Dendritic cell treated with granulocyte-macrophage colony-stimulating factor and Interleukin-4, amounts not matched to agents 40 ng/mL and 50 ng/mL, for 4 days (primary cell): ENCODE data around the gene SERTAD1.
"Not testable (repeated sequence)": the region's sequence is repeated elsewhere in the genome, so short reads cannot be mapped to it uniquely, and the experiment has no call there.

ENCODE experiments used
- H3K27ac Mint-ChIP-seq: one replicate; pipeline ENCODE4 v1.8.0; 2022; ENCODE audit warnings: mild to moderate bottlenecking, mixed read lengths
- H3K27me3 Mint-ChIP-seq: one replicate; pipeline ENCODE4 v1.8.0; 2022; ENCODE audit warnings: mild to moderate bottlenecking, mixed read lengths
- H3K36me3 Mint-ChIP-seq: one replicate; pipeline ENCODE4 v1.8.0; 2022; ENCODE audit warnings: low read depth, mixed read lengths
- H3K4me1 Mint-ChIP-seq: one replicate; pipeline ENCODE4 v1.8.0; 2022; ENCODE audit warnings: low read depth, mixed read lengths
- H3K4me3 Mint-ChIP-seq: one replicate; pipeline ENCODE4 v1.8.0; 2022; ENCODE audit warnings: mild to moderate bottlenecking, moderate library complexity, mixed read lengths
- H3K9me3 Mint-ChIP-seq: one replicate; pipeline ENCODE4 v1.8.0; 2022; ENCODE audit warnings: mixed read lengths
- intact Hi-C: fragments of 100-400 bp; cut with micrococcal nuclease; formaldehyde crosslinking; loops from one replicate; pipeline ENCODE4 v1.15.0; 2022

The SERTAD1 gene, protein sequence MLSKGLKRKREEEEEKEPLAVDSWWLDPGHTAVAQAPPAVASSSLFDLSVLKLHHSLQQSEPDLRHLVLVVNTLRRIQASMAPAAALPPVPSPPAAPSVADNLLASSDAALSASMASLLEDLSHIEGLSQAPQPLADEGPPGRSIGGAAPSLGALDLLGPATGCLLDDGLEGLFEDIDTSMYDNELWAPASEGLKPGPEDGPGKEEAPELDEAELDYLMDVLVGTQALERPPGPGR

DNA sequence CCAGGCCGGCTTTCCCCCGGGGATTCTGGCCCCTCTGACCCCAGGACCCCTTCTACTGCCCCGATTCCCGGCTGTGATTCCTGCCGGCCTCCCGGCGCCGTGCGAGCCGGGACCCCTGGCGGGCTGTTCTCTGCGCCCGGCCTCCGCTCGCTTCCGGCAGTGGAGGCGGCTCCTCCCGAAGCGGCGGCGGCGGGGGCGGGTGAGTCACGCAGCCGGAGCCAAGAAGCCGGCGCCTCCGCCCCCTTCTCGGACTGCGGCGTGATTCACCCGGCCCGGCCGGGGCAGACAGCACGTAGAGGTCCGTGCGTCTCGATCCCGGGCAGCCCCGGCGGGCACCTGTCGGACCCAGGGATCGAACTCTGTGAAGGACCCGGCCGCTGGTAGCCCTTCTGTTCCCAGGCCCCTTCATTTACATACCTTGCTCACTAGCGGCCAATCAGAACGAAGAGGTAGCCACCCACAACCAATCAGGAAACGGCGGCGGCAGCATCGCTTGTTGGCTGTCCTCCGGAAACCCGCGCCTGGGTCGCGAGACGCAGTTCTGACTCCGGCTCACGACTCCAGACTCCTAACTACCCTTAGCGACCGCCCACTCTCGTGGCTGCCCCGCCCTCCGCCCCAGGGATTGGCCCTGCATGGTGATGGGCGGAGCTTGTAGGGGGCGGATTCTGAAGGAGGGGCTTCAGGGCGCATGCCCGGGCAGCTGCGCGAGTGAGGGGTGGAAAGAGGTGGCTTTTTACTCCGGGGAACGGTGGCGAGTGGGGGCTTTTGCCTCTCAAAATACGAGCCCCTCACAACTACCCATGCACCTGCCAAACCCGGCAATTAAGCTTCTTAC lies at the start of gene SERTAD1:
Gene SERTAD1, minus strand, starts transcription at position 543 of the 838 bp plus-strand sequence. CDS start 2,446 bp downstream, outside the sequence.
- H3K9me3 Mint-ChIP-seq, result no peaks in the 10 kb centered on the region
- peak within 1 kb of the TSS; percentile 88 for H3K27ac Mint-ChIP-seq
- intact Hi-C loops, result loop anchor here (1.0 kb wide), 2 partner anchors 9 to 18 kb away; no protein-coding TSS in a partner anchor
- peaks cover 24% of the 10 kb centered on the region for H3K4me1 Mint-ChIP-seq
- peak within 1 kb of the TSS; percentile 88 for H3K4me3 Mint-ChIP-seq
- H3K27me3 Mint-ChIP-seq, result no peaks in the 10 kb centered on the region
- H3K36me3 Mint-ChIP-seq, result peaks cover 44% of the 10 kb centered on the region

DNA sequence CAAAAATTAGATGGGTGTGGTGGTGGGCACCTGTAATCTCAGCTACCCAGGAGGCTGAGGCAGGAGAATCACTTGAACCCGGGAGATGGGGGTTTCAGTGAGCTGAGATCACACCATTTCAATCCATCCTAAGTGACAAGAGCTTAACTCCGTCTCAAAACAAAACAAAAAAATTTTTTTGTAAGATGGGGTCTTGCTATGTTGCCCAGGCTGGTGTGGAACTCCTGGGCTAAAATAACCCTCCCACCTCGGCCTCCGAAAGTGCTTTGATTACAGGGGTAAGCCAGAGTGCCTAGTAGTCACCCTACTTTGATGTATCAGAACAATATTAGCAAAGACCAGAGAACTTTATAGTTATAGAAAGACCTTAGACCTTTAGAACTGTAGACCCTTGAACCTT lies 48.9 kb upstream of the SERTAD1 start:
- intact Hi-C loops, result no loop called here
- H3K27me3 Mint-ChIP-seq, result peaks cover 28% of the 10 kb centered on the region
- H3K9me3 Mint-ChIP-seq, result no peaks in the 10 kb centered on the region
- H3K4me3 Mint-ChIP-seq, result no peak overlapping the region
- no peak overlapping the region for H3K27ac Mint-ChIP-seq
- H3K4me1 Mint-ChIP-seq, result peaks cover under 1% of the 10 kb centered on the region
- H3K36me3 Mint-ChIP-seq, result no peaks in the 10 kb centered on the region

DNA sequence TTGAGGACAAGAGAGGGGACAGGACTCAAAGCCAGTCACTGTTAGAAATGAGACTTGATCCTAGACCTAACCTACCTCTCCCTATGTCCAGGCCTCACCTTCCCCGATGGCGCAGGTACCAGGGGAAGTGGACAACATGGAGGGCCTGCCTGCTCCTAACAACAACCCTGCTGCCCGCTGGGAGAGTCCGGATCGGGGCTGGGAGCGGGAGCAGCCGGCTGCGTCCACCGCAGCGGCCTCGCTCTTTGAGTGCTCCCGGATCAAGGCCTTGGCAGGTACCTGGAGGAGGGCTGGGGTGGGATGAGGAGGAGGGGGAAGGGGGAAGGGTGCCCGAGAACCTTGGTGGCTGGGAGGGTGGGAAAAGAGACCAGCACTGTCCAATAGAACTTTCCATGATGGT lies 46.7 kb upstream of the SERTAD1 start:
- no peak overlapping the region for H3K27ac Mint-ChIP-seq
- peaks cover 29% of the 10 kb centered on the region for H3K27me3 Mint-ChIP-seq
- intact Hi-C loops, result no loop called here
- H3K9me3 Mint-ChIP-seq, result no peaks in the 10 kb centered on the region
- no peak overlapping the region for H3K4me3 Mint-ChIP-seq
- H3K4me1 Mint-ChIP-seq, result peaks cover 16% of the 10 kb centered on the region
- no peaks in the 10 kb centered on the region for H3K36me3 Mint-ChIP-seq

DNA sequence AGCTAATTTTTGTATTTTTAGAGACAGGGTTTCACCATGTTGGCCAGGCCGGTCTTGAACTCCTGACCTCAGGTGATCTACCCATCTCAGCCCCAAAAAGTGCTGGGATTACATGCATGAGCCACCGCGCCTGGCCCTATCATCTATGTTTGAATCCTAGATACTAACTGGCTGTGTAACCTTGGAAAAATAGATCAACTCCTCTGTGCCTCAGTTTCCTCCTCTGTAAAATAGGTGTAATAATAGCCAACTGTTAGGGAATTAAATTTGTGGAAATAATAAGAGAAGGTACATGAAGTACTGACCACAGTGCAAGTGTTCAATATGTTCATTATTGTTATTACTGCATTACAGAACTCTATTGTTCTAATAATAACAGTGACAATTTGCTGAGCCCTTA lies 45.3 kb upstream of the SERTAD1 start:
- H3K27ac Mint-ChIP-seq, result no peak overlapping the region
- intact Hi-C loops, result no loop called here
- no peak overlapping the region for H3K4me3 Mint-ChIP-seq
- peaks cover 34% of the 10 kb centered on the region for H3K27me3 Mint-ChIP-seq
- no peaks in the 10 kb centered on the region for H3K36me3 Mint-ChIP-seq
- H3K4me1 Mint-ChIP-seq, result peaks cover 24% of the 10 kb centered on the region
- no peaks in the 10 kb centered on the region for H3K9me3 Mint-ChIP-seq

DNA sequence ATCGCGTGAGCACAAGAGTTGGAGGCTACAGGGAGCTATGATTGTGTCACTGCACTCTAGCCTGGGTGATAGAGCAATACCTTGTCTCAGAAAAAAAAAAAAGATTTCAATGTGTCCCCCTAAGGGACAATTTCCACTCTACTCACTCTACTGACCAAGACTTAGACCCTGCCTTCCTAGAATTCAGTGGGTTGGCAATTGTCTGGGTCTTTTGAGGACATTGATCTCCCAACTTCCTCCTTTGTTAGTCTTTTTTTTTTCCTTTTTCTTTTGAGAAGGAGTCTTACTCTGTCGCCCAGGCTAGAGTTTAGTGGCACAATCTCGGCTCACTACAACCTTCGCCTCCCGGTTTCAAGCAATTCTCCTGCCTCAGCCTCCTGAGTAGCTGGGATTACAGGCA lies 43.2 kb upstream of the SERTAD1 start:
- Mint-ChIP-seq H3K27ac (peak overlapping the region; percentile 34), H3K9me3 (no peaks in the 10 kb centered on the region), H3K36me3 (peaks cover 16% of the 10 kb centered on the region), H3K27me3 (peaks cover 30% of the 10 kb centered on the region), H3K4me1 (peaks cover 35% of the 10 kb centered on the region), H3K4me3 (no peak overlapping the region)
- intact Hi-C loops, result loop anchor here (5.0 to 10.0 kb wide), 3 partner anchors 58 to 164 kb away; partner anchors contain the start of gene SHKBP1

DNA sequence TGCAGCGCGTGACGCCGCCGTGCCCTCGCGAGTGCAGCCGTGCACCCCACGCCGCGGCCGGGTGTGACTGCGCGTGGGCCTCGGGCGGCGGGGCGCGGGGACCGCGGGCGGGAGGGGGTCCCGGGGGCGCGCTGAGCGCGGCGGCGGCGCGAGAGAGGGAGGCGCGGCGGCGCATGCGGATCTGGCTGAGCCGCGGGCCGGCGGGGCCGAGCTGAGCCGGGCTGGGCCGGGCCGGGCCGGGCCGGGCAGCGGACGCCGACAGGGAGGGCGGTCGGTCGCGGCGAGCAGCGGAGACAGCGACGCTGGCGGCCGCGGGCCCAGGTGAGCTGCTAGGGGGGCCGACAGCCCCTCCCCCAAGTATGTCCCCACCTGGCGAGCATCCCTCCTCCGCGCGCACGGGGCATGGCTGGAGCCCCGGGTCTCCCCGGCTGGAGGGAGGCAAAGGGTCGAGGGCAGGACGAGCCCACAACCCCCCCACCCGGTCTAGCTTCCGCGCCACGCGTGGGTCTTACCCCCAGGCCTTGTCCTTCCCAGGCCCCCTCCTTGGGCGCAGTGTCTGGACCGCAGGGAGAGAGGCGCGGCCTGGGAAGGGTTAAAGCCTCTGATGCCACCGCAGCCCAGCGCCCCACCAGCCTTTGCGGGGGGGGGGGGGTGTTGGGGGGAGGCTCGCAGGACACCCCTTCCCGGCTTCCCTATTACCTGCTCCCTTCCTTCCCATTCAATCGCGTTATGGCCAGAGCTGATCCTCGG lies 41.4 kb upstream of the SERTAD1 start, which contains the start of gene SPTBN4:
Gene SPTBN4, plus strand, starts transcription at position 17 of the 750 bp plus-strand sequence. CDS start 5,621 bp downstream, outside the sequence.
- Mint-ChIP-seq H3K9me3 (no peaks in the 10 kb centered on the region), H3K36me3 (peaks cover 22% of the 10 kb centered on the region), H3K27me3 (peaks cover 30% of the 10 kb centered on the region), H3K4me1 (peaks cover 44% of the 10 kb centered on the region), H3K27ac (peak within 1 kb of the TSS; percentile 98), H3K4me3 (peak within 1 kb of the TSS; percentile 94)
- intact Hi-C loops, result loop anchor here (5.0 to 10.0 kb wide), 3 partner anchors 60 to 162 kb away; partner anchors contain the start of gene SHKBP1

DNA sequence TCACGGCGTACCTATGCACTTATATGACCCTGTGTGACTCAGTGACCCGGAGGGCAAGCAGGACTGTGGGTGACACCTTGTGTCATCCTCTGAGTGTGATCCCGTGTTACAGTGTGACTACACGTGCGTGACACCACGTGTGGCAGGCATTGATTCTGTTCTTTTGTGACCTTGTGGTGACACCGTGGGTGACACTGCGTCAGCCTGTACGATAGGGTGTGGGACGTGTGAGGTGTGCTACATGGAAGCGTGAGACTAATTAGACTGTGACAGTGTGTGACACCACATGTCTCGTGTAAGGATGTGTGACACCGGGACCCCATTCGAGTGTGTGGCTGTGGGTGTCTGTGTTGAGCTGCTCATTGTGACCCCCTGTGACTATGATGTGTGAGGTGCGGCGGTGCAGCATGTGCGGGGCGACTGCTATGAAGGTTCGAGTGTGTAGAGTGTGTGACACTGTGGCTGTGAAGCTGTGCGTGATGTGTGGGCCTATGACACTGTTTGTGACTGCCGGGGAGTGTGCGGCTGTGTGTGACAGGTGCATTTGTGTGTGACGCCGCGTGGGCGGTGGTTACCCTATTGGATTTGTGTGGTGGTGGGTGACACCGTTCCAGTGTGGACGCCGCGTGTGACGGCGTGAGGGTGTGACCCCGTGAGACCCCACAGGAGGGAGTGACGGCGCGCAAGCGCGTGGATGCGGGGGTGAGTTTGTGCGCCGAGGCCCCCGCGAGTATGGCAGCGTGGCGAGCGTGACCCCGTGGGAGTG lies 40.6 kb upstream of the SERTAD1 start:
- Mint-ChIP-seq H3K27ac (peak overlapping the region; percentile 98), H3K4me1 (peaks cover 51% of the 10 kb centered on the region), H3K9me3 (no peaks in the 10 kb centered on the region), H3K36me3 (peaks cover 26% of the 10 kb centered on the region), H3K4me3 (peak overlapping the region; percentile 94), H3K27me3 (peaks cover 30% of the 10 kb centered on the region)
- intact Hi-C loops, result loop anchor here (5.0 to 10.0 kb wide), 3 partner anchors 61 to 162 kb away; partner anchors contain the start of gene SHKBP1

DNA sequence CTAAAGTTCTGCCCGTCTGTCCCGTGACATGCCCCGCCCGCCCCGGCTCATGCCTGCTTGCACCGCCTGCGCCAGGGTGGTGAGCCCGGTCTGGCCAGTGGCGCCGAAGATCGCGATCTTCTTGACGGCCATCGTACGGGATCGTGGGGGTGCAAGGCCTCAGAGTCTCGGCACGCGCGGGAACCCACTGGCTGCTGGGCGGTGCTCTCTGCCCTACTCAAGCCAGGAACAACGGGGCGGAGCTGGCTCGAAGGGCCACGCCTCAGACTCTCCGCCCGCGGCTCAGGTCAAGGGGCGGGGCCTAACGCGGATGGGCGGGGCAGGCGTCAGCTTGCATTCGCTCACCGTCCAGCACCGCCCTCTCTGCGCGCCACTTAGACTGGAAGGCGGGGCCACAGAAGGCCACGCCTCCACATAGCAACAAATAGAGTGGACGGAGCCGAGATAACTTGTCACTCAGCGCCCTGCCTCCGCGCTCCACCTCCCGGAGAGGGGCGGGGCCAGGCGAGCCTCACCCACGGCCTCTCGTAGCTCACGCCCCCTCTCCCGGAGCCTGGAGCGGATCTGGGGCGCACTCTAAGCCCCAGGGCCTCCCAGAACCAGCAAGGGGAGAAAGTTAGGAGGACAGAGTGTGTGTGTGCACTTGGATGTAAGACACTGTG lies 39.9 kb upstream of the SERTAD1 start, which contains the start of gene BLVRB:
Gene BLVRB, minus strand, starts transcription at position 189 of the 662 bp plus-strand sequence. Its CDS starts 57 bp downstream, at position 132.
- peak within 1 kb of the TSS; percentile 94 for H3K4me3 Mint-ChIP-seq
- H3K36me3 Mint-ChIP-seq, result peaks cover 33% of the 10 kb centered on the region
- H3K27ac Mint-ChIP-seq, result peak within 1 kb of the TSS; percentile 98
- H3K4me1 Mint-ChIP-seq, result peaks cover 58% of the 10 kb centered on the region
- H3K9me3 Mint-ChIP-seq, result no peaks in the 10 kb centered on the region
- peaks cover 27% of the 10 kb centered on the region for H3K27me3 Mint-ChIP-seq
- intact Hi-C loops, result loop anchor here (2.0 to 10.0 kb wide), 4 partner anchors 21 to 161 kb away; partner anchors contain the start of genes SERTAD3 and SHKBP1

DNA sequence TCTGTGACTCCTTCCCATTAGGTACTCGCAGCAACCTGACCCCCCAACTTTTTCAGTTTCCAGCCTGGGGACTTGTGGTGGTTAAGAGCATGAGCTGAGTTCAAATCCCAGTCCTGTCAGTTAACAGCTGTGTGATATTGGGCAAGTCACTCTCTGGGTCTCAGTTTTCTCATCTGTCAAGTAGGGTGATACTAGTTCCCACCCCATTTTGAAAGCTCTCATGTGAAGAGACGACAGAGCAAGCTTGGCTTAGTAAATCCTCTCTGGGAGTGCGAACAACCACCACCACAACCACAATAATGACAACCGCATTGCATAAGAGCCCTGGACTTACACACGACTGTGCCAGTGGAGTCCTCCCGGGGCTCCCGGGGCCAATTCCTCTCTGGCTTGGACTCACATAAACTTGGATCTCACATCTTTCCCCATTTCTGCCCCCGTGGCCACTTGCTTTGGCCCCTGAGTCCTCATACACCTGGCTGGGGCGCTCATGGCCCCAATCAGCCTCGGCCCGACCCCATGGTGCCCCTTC lies 39.3 kb upstream of the SERTAD1 start:
- Mint-ChIP-seq H3K36me3 (peaks cover 38% of the 10 kb centered on the region), H3K4me1 (peaks cover 60% of the 10 kb centered on the region), H3K27ac (peak overlapping the region; percentile 98), H3K27me3 (peaks cover 24% of the 10 kb centered on the region), H3K9me3 (no peaks in the 10 kb centered on the region), H3K4me3 (peak overlapping the region; percentile 94)
- intact Hi-C loops, result loop anchor here (2.0 to 10.0 kb wide), 4 partner anchors 20 to 160 kb away; partner anchors contain the start of genes SERTAD3 and SHKBP1

DNA sequence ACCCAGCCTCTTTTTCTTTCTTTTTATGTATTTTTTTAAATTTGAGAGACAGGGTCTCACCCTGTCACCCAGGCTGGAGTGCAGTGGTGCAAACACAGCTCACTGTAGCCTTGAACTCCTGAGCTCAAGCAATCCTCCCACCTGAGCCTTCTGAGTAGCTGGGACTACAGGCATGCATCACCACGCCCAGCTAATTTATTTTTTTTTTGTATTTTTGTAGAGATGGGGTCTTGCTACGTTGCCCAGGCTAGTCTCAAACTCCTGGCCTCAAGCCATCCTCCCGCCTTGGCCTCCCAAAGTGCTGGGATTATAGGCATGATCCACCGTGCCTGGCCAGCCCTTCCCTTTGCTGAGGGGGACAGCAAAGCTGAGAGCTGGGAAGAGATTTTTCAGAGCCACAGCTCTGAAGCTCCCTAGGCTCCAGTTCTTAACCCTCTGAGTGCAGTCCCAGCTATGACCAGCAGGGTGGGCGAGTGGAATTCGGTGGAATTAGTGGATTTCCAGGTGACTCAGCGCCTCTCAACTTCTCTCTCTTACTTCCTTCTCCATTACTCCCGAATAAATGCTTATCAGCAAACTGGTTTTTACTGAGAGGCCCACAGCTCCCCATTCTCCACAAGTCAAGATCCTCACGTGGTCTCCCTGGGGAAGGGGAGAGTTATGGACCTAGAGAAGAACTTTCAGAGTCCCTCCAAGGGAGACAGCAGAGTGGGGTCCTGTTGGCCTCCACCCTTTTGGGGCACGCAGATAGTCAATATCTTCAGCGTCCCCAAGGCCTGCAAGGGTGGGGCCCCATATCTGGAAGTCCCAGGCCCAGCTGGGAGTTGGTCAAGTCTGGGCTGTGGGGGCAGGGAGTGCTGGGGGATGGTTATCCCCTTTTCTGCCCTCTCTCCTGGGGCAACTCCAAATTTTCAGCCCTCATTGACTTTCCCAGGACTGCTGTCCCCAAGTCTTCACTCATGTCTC lies 38.5 kb upstream of the SERTAD1 start:
- H3K36me3 Mint-ChIP-seq, result peaks cover 46% of the 10 kb centered on the region
- intact Hi-C loops, result loop anchor here (2.0 to 10.0 kb wide), 6 partner anchors 20 to 160 kb away; partner anchors contain the start of genes LTBP4, SERTAD3 and SHKBP1
- peaks cover 24% of the 10 kb centered on the region for H3K27me3 Mint-ChIP-seq
- peak overlapping the region; percentile 94 for H3K4me3 Mint-ChIP-seq
- peak overlapping the region; percentile 98 for H3K27ac Mint-ChIP-seq
- no peaks in the 10 kb centered on the region for H3K9me3 Mint-ChIP-seq
- peaks cover 56% of the 10 kb centered on the region for H3K4me1 Mint-ChIP-seq

DNA sequence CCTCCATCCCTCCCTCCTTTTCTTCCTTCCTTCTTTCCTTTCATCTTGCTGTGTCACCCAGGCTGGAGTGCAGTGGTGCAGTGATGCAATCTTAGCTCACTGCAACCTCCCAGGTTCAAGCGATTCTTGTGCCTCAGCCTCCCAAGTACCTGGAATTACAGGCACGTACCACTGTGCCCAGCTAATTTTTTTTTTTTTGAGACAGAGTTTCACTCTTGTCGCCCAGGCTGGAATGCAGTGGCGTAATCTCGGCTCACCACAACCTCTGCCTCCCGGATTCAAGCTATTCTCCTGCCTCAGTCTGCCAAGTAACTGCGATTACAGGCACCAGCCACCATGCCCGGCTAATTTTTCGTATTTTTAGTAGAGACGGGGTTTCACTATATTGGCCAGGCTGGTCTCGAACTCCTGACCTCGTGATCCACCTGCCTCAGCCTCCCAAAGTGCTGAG lies 37.8 kb upstream of the SERTAD1 start:
- Mint-ChIP-seq H3K36me3 (peaks cover 53% of the 10 kb centered on the region), H3K4me3 (peak overlapping the region; percentile 94), H3K4me1 (peaks cover 48% of the 10 kb centered on the region), H3K27me3 (peaks cover 22% of the 10 kb centered on the region), H3K27ac (peak overlapping the region; percentile 98)
- intact Hi-C loops, result loop anchor here (2.0 to 10.0 kb wide), 5 partner anchors 19 to 159 kb away; partner anchors contain the start of genes LTBP4, SERTAD3 and SHKBP1
- H3K9me3 Mint-ChIP-seq, result not testable (repeated sequence)
